ENCODE measurements around the gene CD4. TPM values are rescaled to one million over a fixed set of nuclear protein-coding genes. Genes with fewer than 3 reads are reported as not detected.

Gene CD4
- total and polyA plus RNA-seq, 10 of the 15 experiments (the other 5 are each of a cell fraction or from before 2014, with no cell fraction given) = 0.24 to 1.6 (median 0.69) TPM

DNA sequence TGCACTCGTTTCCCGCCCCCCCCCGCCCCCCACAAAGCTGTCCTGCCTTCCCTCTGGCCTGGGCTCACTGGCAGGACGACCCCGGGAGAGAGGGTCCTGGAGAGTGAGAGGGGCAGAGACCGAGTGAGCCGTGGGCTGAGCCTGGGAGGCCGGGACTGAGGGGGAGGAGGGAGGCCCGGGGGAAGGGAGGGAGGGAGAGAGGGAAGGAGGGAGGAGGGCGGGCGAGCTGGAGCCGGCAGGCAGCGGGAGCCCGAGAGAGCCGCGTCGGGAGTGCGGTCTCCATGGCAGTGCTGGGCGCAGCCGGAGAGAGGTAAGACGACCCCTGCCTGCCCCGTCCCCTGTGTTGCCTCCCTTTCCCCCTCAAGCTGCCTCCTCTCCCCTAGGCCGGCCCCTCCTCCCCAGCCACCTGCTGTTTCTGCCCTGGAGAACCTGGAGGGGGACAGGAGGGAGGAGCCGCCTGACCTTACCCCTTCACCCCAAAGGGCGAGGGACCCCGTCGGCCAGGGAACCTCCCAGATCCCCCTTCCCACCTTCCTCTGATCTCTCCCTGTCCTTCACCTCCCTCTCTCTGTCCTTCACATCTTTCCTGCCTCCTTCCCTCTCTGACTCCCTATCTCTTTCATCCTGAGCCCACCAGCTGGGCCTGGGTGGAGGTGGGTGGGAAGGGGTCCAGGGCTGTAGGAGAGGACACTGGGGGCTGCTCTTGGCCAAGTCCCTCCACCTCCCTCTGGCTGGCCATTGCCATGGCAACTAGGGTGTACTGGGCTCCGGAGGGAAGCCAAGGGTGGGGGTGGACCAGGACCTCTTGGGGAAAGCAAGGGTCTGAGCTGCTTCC, 32.5 kb downstream of the CD4 start, which contains the start of gene GPR162:
GPR162 (plus strand) TSS at position 231 of the 835 bp plus-strand sequence. CDS start 2,078 bp downstream, outside the sequence.
- H3K4me3 ChIP-seq = no peak within 1 kb of the TSS
- FAIRE-seq = no peak
- peaks cover 9 to 23% of the 10 kb centered on the region in 2 experiments for H3K27me3 ChIP-seq (replicated peaks in 1 of 2; ENCODE audit: control insufficient read depth in 2 of 2, insufficient read depth in 2 of 2, low read length in 1 of 2)
- ChIA-PET SMC1A (ENCODE audit: uncharacterized antibody, unreplicated experiment) (interaction anchor here (0.5 to 2.0 kb wide), 4 partner anchors 10 to 44 kb away, joined by 4 to 6 read pairs (median 4); no protein-coding TSS in a partner anchor), POLR2A (no interaction called here), CTCF (interaction anchor here (0.7 to 3.5 kb wide), 7 partner anchors 15 to 258 kb away, joined by 3 to 12 read pairs (median 4); partner anchors contain the start of gene MLF2), RAD21 (ENCODE audit: unreplicated experiment) (interaction anchor here (1.0 to 1.4 kb wide), 3 partner anchors 8 to 69 kb away, joined by 3 to 6 read pairs (median 5); partner anchors contain the start of gene MLF2)
- in situ Hi-C loops (cut with MboI) = no loop called here
- no peak for DNase-seq (ENCODE audit: low read depth, low spot score)
- H3K36me3 ChIP-seq (ENCODE audit: control insufficient read depth in 2 of 2, insufficient read depth in 2 of 2, low read length in 1 of 2) = no peaks in the 10 kb centered on the region
- H3K4me1 ChIP-seq (ENCODE audit: control insufficient read depth, insufficient read depth, low read length) = no peaks in the 10 kb centered on the region; the same call in 1 of the 2 replicates
- H2AFZ ChIP-seq (ENCODE audit: control insufficient read depth, low read depth, low read length) = no peak within 1 kb of the TSS
- no peak within 1 kb of the TSS for H3K9ac ChIP-seq (ENCODE audit: control insufficient read depth, insufficient read depth, low read length)
- intact Hi-C loops (cut with micrococcal nuclease; ENCODE audit: unreplicated experiment) = no loop called here
- no peaks in the 10 kb centered on the region for H4K20me1 ChIP-seq (ENCODE audit: control insufficient read depth, insufficient read depth)
- H3K27ac ChIP-seq (ENCODE audit: control insufficient read depth, insufficient read depth) = no peak within 1 kb of the TSS
- 8% methylated on average over 11 of the region's 28 CpGs for WGBS (ENCODE audit: insufficient coverage, insufficient replicate concordance, low lambda C conversion rate, missing lambda C conversion rate)
- H3K79me2 ChIP-seq (ENCODE audit: control insufficient read depth, insufficient read depth, low read length) = no peaks in the 10 kb centered on the region
- BruUV-seq (replicated peaks) = no TSS peak
- H3K9me3 ChIP-seq (replicated peaks; ENCODE audit: control insufficient read depth, insufficient read depth, low read length) = no peaks in the 10 kb centered on the region
- ATAC-seq = no peak
- no peak within 1 kb of the TSS for H3K4me2 ChIP-seq (ENCODE audit: control insufficient read depth, insufficient read depth)
- TF ChIP-seq POLR2AphosphoS5 (IDR thresholded peaks at IDR 0.05; ENCODE audit: low read length) (no peak), PML (IDR thresholded peaks at IDR 0.05; ENCODE audit: low read length) (no peak), TCF12 (IDR thresholded peaks at IDR 0.05; ENCODE audit: low read depth, low read length) (no peak), RB1 (IDR thresholded peaks at IDR 0.05; ENCODE audit: borderline replicate concordance) (no peak), ZZZ3 (IDR thresholded peaks at IDR 0.05; ENCODE audit: control insufficient read depth, insufficient read length, low read depth) (no peak), JUNB (IDR thresholded peaks at IDR 0.05) (no peak), IRF5 (IDR thresholded peaks at IDR 0.05; ENCODE audit: borderline replicate concordance) (no peak), ATF7 (IDR thresholded peaks at IDR 0.05; ENCODE audit: low read depth) (no peak), ZNF687 (IDR thresholded peaks at IDR 0.05) (no peak), NR2C1 (IDR thresholded peaks at IDR 0.05) (no peak), MYC (IDR thresholded peaks at IDR 0.05; ENCODE audit: insufficient read depth, insufficient read length, insufficient replicate concordance, low read length, severe bottlenecking) (no peak), ZNF384 (IDR thresholded peaks at IDR 0.05; ENCODE audit: borderline replicate concordance, low read depth, low read length) (no peak), CHD2 (IDR thresholded peaks at IDR 0.05; ENCODE audit: borderline replicate concordance, low read depth, low read length) (no peak), NRF1 (conservative IDR thresholded peaks at IDR 0.05; ENCODE audit: low read depth, low read length) (no peak)
- TF ChIP-seq, protein P1, sequence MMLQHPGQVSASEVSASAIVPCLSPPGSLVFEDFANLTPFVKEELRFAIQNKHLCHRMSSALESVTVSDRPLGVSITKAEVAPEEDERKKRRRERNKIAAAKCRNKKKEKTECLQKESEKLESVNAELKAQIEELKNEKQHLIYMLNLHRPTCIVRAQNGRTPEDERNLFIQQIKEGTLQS (IDR thresholded peaks at IDR 0.05; ENCODE audit: borderline replicate concordance, extremely low read depth, low read depth, low read length) = no peak
- TF ChIP-seq, protein P2, sequence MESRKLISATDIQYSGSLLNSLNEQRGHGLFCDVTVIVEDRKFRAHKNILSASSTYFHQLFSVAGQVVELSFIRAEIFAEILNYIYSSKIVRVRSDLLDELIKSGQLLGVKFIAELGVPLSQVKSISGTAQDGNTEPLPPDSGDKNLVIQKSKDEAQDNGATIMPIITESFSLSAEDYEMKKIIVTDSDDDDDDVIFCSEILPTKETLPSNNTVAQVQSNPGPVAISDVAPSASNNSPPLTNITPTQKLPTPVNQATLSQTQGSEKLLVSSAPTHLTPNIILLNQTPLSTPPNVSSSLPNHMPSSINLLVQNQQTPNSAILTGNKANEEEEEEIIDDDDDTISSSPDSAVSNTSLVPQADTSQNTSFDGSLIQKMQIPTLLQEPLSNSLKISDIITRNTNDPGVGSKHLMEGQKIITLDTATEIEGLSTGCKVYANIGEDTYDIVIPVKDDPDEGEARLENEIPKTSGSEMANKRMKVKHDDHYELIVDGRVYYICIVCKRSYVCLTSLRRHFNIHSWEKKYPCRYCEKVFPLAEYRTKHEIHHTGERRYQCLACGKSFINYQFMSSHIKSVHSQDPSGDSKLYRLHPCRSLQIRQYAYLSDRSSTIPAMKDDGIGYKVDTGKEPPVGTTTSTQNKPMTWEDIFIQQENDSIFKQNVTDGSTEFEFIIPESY (IDR thresholded peaks at IDR 0.05) = no peak

Measured in GM12878 (cell line).